ENCODE data around the gene TCFL5.

TCFL5 gene

DNA sequence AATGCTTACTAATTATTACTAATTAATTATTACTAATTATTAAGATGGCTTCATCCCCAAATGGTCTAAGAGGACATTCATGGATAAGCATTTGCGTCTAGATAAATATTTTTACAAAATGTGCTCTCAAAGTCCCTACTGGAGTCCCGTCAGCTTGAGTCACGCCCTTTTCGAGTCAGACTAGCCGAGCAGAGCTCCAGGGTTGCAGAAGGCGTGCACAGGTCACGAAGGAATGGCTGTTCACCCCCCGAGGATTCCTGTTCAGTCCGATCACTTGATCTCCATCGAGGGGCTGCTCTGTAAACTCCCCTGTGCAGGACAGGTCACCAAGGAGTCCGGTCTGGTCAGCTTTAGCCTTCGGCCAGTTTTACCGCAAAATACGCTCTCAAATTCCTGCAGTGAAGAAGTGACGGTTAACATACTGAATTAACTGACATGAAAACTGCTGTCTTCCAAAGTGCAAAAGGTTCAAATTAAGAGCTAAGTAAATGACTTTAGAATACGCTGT, 19.9 kb downstream of the TCFL5 start:
- Histone ChIP-seq H3K36me3 (ENCODE audit: insufficient read depth, low read length) (peaks cover 24% of the 10 kb centered on the region), H3K9me3 (ENCODE audit: insufficient read depth, low read length, severe bottlenecking) (no peaks in the 10 kb centered on the region), H3K9ac (ENCODE audit: low read depth, low read length) (no peak overlapping the region), H4K20me1 (ENCODE audit: insufficient read depth, low read length) (no peaks in the 10 kb centered on the region), H3K79me2 (ENCODE audit: insufficient read depth, low read length) (no peaks in the 10 kb centered on the region), H3K4me2 (ENCODE audit: insufficient read depth, low read length) (no peak overlapping the region), H3K27ac (ENCODE audit: low read length) (no peak overlapping the region), H3K4me3 (ENCODE audit: low read depth in 1 of 2, low read length in 2 of 2) (no peak overlapping the region), H3K27me3 (ENCODE audit: insufficient read depth, low read length, poor library complexity) (no peaks in the 10 kb centered on the region), H2AFZ (ENCODE audit: low read depth, low read length) (no peak overlapping the region), H3K4me1 (ENCODE audit: insufficient read depth, low read length) (no peaks in the 10 kb centered on the region)
- TF ChIP-seq EZH2 (IDR thresholded peaks at IDR 0.05; ENCODE audit: borderline replicate concordance, low read depth, low read length, severe bottlenecking), result no peak
- TF ChIP-seq, protein P1, sequence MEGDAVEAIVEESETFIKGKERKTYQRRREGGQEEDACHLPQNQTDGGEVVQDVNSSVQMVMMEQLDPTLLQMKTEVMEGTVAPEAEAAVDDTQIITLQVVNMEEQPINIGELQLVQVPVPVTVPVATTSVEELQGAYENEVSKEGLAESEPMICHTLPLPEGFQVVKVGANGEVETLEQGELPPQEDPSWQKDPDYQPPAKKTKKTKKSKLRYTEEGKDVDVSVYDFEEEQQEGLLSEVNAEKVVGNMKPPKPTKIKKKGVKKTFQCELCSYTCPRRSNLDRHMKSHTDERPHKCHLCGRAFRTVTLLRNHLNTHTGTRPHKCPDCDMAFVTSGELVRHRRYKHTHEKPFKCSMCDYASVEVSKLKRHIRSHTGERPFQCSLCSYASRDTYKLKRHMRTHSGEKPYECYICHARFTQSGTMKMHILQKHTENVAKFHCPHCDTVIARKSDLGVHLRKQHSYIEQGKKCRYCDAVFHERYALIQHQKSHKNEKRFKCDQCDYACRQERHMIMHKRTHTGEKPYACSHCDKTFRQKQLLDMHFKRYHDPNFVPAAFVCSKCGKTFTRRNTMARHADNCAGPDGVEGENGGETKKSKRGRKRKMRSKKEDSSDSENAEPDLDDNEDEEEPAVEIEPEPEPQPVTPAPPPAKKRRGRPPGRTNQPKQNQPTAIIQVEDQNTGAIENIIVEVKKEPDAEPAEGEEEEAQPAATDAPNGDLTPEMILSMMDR (IDR thresholded peaks at IDR 0.05; ENCODE audit: borderline replicate concordance, extremely low read depth, low read length, poor library complexity, severe bottlenecking), result no peak
- no peak for ATAC-seq (ENCODE audit: insufficient read depth, low read depth)
- DNase-seq, result no peak

DNA sequence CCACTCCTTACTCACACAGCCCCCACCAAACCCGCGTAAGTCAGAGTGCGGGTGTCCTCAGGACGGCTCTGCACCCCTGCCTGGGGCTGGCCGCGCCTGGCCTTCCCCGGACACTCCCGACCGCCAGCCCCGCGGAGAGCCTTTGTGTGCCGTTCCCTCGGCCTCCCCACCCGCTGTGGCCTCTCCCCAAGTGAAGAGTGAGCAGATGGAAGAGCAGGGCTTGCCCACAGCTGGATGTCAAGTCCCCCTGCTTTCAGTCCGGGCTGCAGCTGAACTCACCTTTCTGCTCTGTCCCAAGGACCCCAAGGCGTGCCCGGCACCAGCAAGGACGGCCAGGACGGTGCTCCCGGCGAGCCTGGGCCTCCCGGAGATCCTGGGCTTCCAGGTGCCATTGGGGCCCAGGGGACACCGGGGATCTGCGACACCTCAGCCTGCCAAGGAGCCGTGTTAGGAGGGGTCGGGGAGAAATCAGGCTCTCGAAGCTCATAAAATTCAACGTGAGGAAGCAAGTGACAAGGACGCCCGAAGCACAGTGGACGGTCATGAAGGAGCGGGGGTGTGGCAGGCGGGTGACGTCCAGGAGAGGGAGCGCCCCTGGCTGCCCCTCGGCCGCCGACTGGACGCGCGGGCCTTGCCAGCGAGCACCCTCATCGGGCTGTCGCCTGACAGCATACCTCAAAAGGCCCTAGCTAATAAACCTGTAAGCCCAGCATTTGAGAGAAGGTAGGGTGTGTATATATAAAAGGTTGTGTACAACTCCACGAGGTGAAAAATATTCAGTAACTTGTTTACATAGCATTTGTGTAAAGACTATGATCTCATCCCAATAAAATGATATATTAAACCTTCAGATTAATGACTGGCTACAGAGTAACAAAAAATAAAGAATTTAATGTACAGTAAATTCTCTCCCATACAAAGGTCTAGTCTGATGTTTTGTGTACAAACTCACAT, 21.1 kb downstream of the TCFL5 start:
- Histone ChIP-seq H3K4me2 (ENCODE audit: insufficient read depth, low read length) (no peak overlapping the region), H3K9me3 (ENCODE audit: insufficient read depth, low read length, severe bottlenecking) (no peaks in the 10 kb centered on the region), H3K79me2 (ENCODE audit: insufficient read depth, low read length) (no peaks in the 10 kb centered on the region), H3K4me1 (ENCODE audit: insufficient read depth, low read length) (no peaks in the 10 kb centered on the region), H3K27ac (ENCODE audit: low read length) (no peak overlapping the region), H2AFZ (ENCODE audit: low read depth, low read length) (no peak overlapping the region), H3K9ac (ENCODE audit: low read depth, low read length) (no peak overlapping the region), H3K4me3 (ENCODE audit: low read depth in 1 of 2, low read length in 2 of 2) (no peak overlapping the region), H3K36me3 (ENCODE audit: insufficient read depth, low read length) (peaks cover 11% of the 10 kb centered on the region), H4K20me1 (ENCODE audit: insufficient read depth, low read length) (no peaks in the 10 kb centered on the region), H3K27me3 (ENCODE audit: insufficient read depth, low read length, poor library complexity) (no peaks in the 10 kb centered on the region)
- no peak for TF ChIP-seq EZH2 (IDR thresholded peaks at IDR 0.05; ENCODE audit: borderline replicate concordance, low read depth, low read length, severe bottlenecking)
- TF ChIP-seq, protein P1 (IDR thresholded peaks at IDR 0.05; ENCODE audit: borderline replicate concordance, extremely low read depth, low read length, poor library complexity, severe bottlenecking), result no peak
- no peak for ATAC-seq (ENCODE audit: insufficient read depth, low read depth)
- no peak for DNase-seq

DNA sequence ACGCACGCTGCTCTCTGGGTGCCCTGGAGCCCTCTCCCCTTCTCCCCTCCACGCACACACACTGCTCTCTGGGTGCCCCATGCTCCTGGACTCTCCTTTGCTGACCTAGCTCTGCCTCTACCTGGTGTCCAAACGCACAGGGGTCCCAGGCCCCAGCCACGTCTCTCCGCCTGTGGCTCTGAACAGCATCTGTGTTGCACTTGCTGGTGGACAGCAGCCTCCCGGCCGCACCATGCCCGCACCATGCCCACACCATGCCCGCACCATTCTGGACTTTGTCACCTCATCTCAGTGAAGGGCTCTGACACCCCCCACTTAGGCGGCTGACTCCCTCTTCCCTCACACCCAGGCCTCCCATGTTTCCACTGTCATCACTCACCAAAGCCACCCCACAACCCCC, 21.8 kb downstream of the TCFL5 start:
- Histone ChIP-seq H3K27me3 (ENCODE audit: insufficient read depth, low read length, poor library complexity) (no peaks in the 10 kb centered on the region), H3K9ac (ENCODE audit: low read depth, low read length) (no peak overlapping the region), H3K4me3 (ENCODE audit: low read depth in 1 of 2, low read length in 2 of 2) (no peak overlapping the region), H3K36me3 (ENCODE audit: insufficient read depth, low read length) (peaks cover 7% of the 10 kb centered on the region; the same call in 1 of the 2 replicates), H3K79me2 (ENCODE audit: insufficient read depth, low read length) (no peaks in the 10 kb centered on the region), H3K4me2 (ENCODE audit: insufficient read depth, low read length) (no peak overlapping the region), H3K4me1 (ENCODE audit: insufficient read depth, low read length) (no peaks in the 10 kb centered on the region), H3K27ac (ENCODE audit: low read length) (no peak overlapping the region), H4K20me1 (ENCODE audit: insufficient read depth, low read length) (no peaks in the 10 kb centered on the region), H2AFZ (ENCODE audit: low read depth, low read length) (no peak overlapping the region), H3K9me3 (ENCODE audit: insufficient read depth, low read length, severe bottlenecking) (no peaks in the 10 kb centered on the region)
- ATAC-seq (ENCODE audit: insufficient read depth, low read depth) (no peak; the same call in 2 of the 3 replicates), DNase-seq (no peak)
- TF ChIP-seq, protein P1 (IDR thresholded peaks at IDR 0.05; ENCODE audit: borderline replicate concordance, extremely low read depth, low read length, poor library complexity, severe bottlenecking), result no peak
- TF ChIP-seq EZH2 (IDR thresholded peaks at IDR 0.05; ENCODE audit: borderline replicate concordance, low read depth, low read length, severe bottlenecking), result no peak

Data from DND-41 (cell line).